Glutamatergic neuron (in vitro differentiated cells): ENCODE measurements around the gene RPTOR. TPM values are rescaled to one million over a fixed set of nuclear protein-coding genes. Genes with fewer than 3 reads are reported as not detected.
A peak's percentile ranks its signal among the peaks of the same experiment; 100 is the strongest.

Source experiments
- DNase-seq: peaks from one replicate; pipeline ENCODE4 v3.0.0; 2022
- H3K27ac Mint-ChIP-seq: one replicate; pipeline ENCODE4 v1.8.0; 2020; ENCODE audit warnings: mild to moderate bottlenecking, mixed read lengths, inconsistent platforms; ENCODE audit not compliant: unreplicated experiment
- H3K27me3 Mint-ChIP-seq: one replicate; pipeline ENCODE4 v1.8.0; 2020; ENCODE audit warnings: mild to moderate bottlenecking, moderate library complexity, mixed read lengths, inconsistent platforms; ENCODE audit not compliant: unreplicated experiment
- H3K36me3 Mint-ChIP-seq: one replicate; pipeline ENCODE4 v1.8.0; 2020; ENCODE audit warnings: mild to moderate bottlenecking, mixed read lengths, inconsistent platforms; ENCODE audit not compliant: unreplicated experiment
- H3K4me1 Mint-ChIP-seq: one replicate; pipeline ENCODE4 v1.8.0; 2020; ENCODE audit warnings: mild to moderate bottlenecking, low read depth, mixed read lengths, inconsistent platforms; ENCODE audit not compliant: unreplicated experiment
- H3K4me3 Mint-ChIP-seq: one replicate; pipeline ENCODE4 v1.8.0; 2020; ENCODE audit warnings: mild to moderate bottlenecking, mixed read lengths, inconsistent platforms; ENCODE audit not compliant: unreplicated experiment
- H3K9me3 Mint-ChIP-seq: one replicate; pipeline ENCODE4 v1.8.0; 2020; ENCODE audit warnings: mild to moderate bottlenecking, moderate library complexity, mixed read lengths, inconsistent platforms; ENCODE audit not compliant: unreplicated experiment
- total RNA-seq: library from RNA; stranded (reverse); fragmentation: NEBNext Ultra II Directional; extraction: Animal tissue kit (Norgen Biotek cat#: 25700); gene quantifications from one replicate; pipeline ENCODE4 v1.2.1, GENCODE V29; 2021; ENCODE audit not compliant: unreplicated experiment
- TF ChIP-seq, protein P1 (sequence below): fragments of 200-600 bp; sonication (generic); IDR thresholded peaks from one replicate; pipeline ENCODE4 v1.5.0; 2021; ENCODE audit not compliant: partially characterized antibody, unreplicated experiment

The RPTOR gene
- total RNA-seq, 1 donor from 2014 or later, result 39.8 TPM

- Mint-ChIP-seq H3K27me3 (peaks cover 11% of the 10 kb centered on the region), H3K4me1 (peaks cover 8% of the 10 kb centered on the region), H3K9me3 (peaks cover 10% of the 10 kb centered on the region), H3K27ac (no peak overlapping the region), H3K36me3 (peaks cover 24% of the 10 kb centered on the region), H3K4me3 (no peak overlapping the region)
- TF ChIP-seq, protein P1, sequence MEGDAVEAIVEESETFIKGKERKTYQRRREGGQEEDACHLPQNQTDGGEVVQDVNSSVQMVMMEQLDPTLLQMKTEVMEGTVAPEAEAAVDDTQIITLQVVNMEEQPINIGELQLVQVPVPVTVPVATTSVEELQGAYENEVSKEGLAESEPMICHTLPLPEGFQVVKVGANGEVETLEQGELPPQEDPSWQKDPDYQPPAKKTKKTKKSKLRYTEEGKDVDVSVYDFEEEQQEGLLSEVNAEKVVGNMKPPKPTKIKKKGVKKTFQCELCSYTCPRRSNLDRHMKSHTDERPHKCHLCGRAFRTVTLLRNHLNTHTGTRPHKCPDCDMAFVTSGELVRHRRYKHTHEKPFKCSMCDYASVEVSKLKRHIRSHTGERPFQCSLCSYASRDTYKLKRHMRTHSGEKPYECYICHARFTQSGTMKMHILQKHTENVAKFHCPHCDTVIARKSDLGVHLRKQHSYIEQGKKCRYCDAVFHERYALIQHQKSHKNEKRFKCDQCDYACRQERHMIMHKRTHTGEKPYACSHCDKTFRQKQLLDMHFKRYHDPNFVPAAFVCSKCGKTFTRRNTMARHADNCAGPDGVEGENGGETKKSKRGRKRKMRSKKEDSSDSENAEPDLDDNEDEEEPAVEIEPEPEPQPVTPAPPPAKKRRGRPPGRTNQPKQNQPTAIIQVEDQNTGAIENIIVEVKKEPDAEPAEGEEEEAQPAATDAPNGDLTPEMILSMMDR, result no peak
- DNase-seq, result peak; percentile 47
These were observed 317.3 kb downstream of the RPTOR start for GRCh38 chr17:80861892-80862291.

DNA sequence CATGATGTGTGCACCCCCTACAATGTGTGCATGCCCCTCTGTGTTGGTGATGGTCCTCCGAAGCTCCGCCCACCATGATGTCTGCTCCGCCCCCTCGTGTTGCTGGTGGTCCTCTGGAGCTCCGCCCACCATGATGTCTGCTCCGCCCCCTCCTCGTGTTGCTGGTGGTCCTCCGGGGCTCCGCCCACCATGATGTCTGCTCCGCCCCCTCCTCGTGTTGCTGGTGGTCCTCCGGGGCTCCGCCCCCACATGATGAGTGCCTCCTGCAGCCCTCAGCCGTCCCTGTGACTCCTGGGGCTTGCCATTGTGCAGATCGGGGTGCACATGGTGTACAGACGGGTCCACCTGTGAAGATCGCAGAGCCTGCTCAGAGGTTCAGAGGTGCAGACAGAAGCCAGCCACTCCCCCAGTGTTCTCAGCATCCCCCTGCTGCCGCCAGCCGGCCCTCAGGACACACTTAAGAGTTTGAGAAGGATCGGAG, 317.9 kb downstream of the RPTOR start:
- peaks cover 11% of the 10 kb centered on the region for H3K27me3 Mint-ChIP-seq
- peaks cover 24% of the 10 kb centered on the region for H3K36me3 Mint-ChIP-seq
- peaks cover 10% of the 10 kb centered on the region for H3K9me3 Mint-ChIP-seq
- TF ChIP-seq, protein P1, result no peak
- DNase-seq, result no peak
- H3K27ac Mint-ChIP-seq, result no peak overlapping the region
- no peak overlapping the region for H3K4me3 Mint-ChIP-seq
- H3K4me1 Mint-ChIP-seq, result peaks cover 8% of the 10 kb centered on the region

DNA sequence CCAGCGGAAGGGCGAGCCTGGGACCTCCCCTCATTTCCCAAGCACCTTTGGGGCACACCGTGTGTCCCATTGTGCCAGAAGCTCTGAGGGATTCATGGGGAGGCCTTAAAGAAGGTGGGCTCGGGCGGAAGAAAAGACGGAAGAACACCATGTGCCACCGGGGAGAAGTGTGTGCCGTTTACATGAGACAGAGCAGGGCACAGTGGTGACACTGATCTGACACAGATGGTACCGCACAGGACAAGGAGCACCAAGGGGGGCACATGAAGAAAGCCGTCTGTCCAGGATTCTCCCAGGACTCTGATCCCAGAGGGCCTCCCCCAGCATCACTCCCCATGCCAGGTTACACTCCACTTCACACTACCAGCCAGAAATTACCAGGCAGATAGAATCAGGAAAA, 318.3 kb downstream of the RPTOR start:
- H3K36me3 Mint-ChIP-seq, result peaks cover 24% of the 10 kb centered on the region
- peaks cover 11% of the 10 kb centered on the region for H3K27me3 Mint-ChIP-seq
- TF ChIP-seq, protein P1, result no peak
- H3K4me3 Mint-ChIP-seq, result no peak overlapping the region
- peaks cover 8% of the 10 kb centered on the region for H3K4me1 Mint-ChIP-seq
- no peak for DNase-seq
- no peak overlapping the region for H3K27ac Mint-ChIP-seq
- peaks cover 10% of the 10 kb centered on the region for H3K9me3 Mint-ChIP-seq

DNA sequence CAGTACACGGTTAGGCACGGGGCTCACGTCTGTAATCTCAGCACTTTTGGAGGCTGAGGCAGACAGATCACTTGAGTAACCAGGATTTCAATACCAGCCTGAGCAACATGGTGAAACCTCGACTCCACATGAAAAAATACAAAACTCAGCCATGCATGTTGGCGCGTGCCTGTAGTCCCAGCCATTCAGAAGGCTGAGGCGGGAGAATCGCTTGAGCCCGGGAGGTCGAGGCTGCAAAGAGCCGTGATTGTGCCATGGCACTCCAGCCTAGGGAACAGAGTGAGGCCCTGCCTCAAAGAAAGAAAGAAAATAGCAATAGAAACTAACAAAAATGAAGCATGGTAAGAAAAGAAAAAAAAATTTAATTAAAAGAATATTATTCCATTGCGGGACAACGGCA, 319.0 kb downstream of the RPTOR start:
- Mint-ChIP-seq H3K27ac (no peak overlapping the region), H3K27me3 (peaks cover 7% of the 10 kb centered on the region), H3K9me3 (peaks cover 10% of the 10 kb centered on the region), H3K36me3 (peaks cover 24% of the 10 kb centered on the region), H3K4me1 (peaks cover 8% of the 10 kb centered on the region), H3K4me3 (no peak overlapping the region)
- DNase-seq, result no peak
- TF ChIP-seq, protein P1, result no peak

GRCh38 chr17:80864751-80865150, 320.1 kb downstream of the RPTOR start:
- Mint-ChIP-seq H3K4me1 (peaks cover 4% of the 10 kb centered on the region), H3K36me3 (peaks cover 24% of the 10 kb centered on the region), H3K9me3 (peaks cover 10% of the 10 kb centered on the region), H3K4me3 (no peak overlapping the region), H3K27me3 (peaks cover 5% of the 10 kb centered on the region), H3K27ac (no peak overlapping the region)
- DNase-seq, result no peak
- TF ChIP-seq, protein P1, result no peak
